Ascending aorta (tissue), 2 donors: ENCODE data around the gene NCKAP5. TPM values are rescaled to one million over a fixed set of nuclear protein-coding genes. Genes with fewer than 3 reads are reported as not detected.

Experiments used
- DNase-seq, 2 donors: peaks; one replicate each; pipeline ENCODE4 v3.0.0-alpha.2; 2019; ENCODE audit warnings: low spot score in 2 of 2
- H3K27ac ChIP-seq, 2 donors: fragments of 200-600 bp; sonication (generic); one replicate each; pipeline ENCODE4 v1.5.1; 2016 to 2017; ENCODE audit warnings: mild to moderate bottlenecking in 1 of 2
- H3K27me3 ChIP-seq: fragments of 200-600 bp; sonication (generic); one replicate; pipeline ENCODE4 v1.5.1; 2017
- H3K36me3 ChIP-seq, 2 donors: fragments of 200-600 bp; sonication (generic); one replicate each; pipeline ENCODE4 v1.5.1; 2016
- H3K4me1 ChIP-seq, 2 donors: fragments of 200-600 bp; sonication (generic); one replicate each; pipeline ENCODE4 v1.5.1; 2016 to 2017; ENCODE audit warnings: mild to moderate bottlenecking in 1 of 2
- H3K4me3 ChIP-seq, 2 donors: fragments of 200-600 bp; sonication (generic); one replicate each; pipeline ENCODE4 v1.5.1; 2016 to 2017; ENCODE audit warnings: mild to moderate bottlenecking in 1 of 2
- H3K9me3 ChIP-seq, 2 donors: fragments of 200-600 bp; sonication (generic); one replicate each; pipeline ENCODE4 v1.5.1; 2016
- intact Hi-C: fragments of 100-400 bp; cut with DNase I; formaldehyde crosslinking; loops from one replicate; pipeline ENCODE4 v1.15.1; 2023
- total RNA-seq: library from RNA; depleted of rRNA; stranded (reverse); fragments of >200 nt; gene quantifications from one replicate; pipeline ENCODE4 v1.1.0, GENCODE V29; 2016
- TF ChIP-seq, protein P1 (sequence below), 3 experiments: fragments of 200-600 bp in 2 of 3; fragments of 450-650 bp in 1 of 3; sonication (generic) in 2 of 3; IDR thresholded peaks; one replicate each; pipeline ENCODE4 v1.5.1; 2016 to 2019; ENCODE audit warnings: antibody characterized with exemption in 3 of 3, mild to moderate bottlenecking in 1 of 3, moderate library complexity in 1 of 3

Gene NCKAP5
- total RNA-seq, 1 donor from 2014 or later = 0.75 TPM

DNA sequence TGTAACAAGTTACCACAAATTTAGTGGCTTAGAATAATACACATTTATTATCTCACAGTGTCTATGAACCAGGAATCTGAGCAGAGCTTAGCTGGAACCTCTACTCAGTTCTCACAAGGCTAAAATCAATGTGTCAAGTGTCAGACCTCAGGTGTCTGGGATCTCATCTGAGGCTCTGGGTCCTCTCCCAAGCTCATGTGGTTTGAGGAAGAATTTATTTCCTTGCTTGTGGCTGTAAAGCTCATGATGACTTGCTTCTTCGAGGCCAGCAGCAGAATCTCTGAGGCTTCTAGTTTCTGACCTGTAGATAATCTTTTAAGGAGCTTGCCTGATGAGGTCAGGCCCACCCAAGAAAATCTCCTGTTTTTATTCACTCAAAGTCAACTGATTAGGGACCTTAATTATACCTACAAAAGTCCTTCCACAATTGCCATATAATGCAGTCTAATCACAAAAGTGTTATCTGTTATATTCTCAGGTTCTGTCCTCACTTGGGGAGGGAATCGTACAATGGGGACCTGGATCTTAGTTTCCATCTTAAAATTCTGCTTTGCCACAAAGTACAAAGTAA, 14.3 kb downstream of the NCKAP5 start:
- Histone ChIP-seq H3K27me3 (no peaks in the 10 kb centered on the region), H3K4me3 (no peak overlapping the region), H3K9me3 (no peaks in the 10 kb centered on the region), H3K27ac (no peak overlapping the region), H3K36me3 (no peaks in the 10 kb centered on the region), H3K4me1 (no peaks in the 10 kb centered on the region)
- intact Hi-C loops = no loop called here
- TF ChIP-seq, protein P1, sequence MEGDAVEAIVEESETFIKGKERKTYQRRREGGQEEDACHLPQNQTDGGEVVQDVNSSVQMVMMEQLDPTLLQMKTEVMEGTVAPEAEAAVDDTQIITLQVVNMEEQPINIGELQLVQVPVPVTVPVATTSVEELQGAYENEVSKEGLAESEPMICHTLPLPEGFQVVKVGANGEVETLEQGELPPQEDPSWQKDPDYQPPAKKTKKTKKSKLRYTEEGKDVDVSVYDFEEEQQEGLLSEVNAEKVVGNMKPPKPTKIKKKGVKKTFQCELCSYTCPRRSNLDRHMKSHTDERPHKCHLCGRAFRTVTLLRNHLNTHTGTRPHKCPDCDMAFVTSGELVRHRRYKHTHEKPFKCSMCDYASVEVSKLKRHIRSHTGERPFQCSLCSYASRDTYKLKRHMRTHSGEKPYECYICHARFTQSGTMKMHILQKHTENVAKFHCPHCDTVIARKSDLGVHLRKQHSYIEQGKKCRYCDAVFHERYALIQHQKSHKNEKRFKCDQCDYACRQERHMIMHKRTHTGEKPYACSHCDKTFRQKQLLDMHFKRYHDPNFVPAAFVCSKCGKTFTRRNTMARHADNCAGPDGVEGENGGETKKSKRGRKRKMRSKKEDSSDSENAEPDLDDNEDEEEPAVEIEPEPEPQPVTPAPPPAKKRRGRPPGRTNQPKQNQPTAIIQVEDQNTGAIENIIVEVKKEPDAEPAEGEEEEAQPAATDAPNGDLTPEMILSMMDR (IDR thresholded peaks at IDR 0.05) = no peak
- DNase-seq = no peak

DNA sequence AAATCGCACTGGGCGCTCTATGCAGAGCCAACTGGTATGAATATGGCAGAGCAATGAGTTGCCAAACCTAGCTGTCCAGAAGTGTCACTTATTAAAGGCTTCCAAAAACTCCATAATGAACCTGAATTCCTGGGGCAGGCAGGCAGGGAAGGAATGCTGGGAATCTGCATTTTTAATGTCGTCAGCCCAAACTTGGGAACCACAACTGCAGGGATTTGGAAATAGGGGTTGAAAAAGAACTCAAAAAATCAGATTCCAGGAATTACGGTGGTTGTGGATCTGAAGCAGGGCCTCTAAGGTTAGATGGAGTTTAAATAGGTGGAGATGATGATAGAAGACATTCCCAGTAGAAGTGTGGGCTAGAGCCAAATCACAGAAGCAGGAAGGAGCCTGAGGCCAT, 15.0 kb downstream of the NCKAP5 start:
- no peaks in the 10 kb centered on the region for H3K9me3 ChIP-seq
- no peak overlapping the region for H3K27ac ChIP-seq
- TF ChIP-seq, protein P1 (IDR thresholded peaks at IDR 0.05) = no peak
- DNase-seq = no peak
- no peak overlapping the region for H3K4me3 ChIP-seq
- no peaks in the 10 kb centered on the region for H3K27me3 ChIP-seq
- H3K4me1 ChIP-seq = no peaks in the 10 kb centered on the region
- intact Hi-C loops = no loop called here
- H3K36me3 ChIP-seq = no peaks in the 10 kb centered on the region

DNA sequence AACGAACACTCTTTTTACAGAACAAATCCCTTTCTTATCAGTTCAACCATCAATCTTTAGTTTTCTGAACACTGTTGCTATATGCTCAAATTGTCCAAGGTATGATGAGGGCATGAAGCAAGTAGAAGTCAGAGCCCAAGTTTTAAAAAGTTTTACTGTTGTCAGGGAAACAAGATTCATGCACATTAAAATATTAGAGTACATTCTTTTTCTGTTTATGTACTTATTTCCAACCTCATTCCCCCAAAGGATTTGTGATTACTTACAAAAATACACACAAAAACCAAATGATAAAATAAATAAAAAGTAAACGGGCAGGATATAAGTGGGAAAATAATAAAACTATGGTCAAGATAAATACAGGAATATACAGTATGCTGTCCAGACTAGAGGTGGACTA, 15.4 kb downstream of the NCKAP5 start:
- TF ChIP-seq, protein P1 (IDR thresholded peaks at IDR 0.05) = no peak
- Histone ChIP-seq H3K4me1 (no peaks in the 10 kb centered on the region), H3K27me3 (no peaks in the 10 kb centered on the region), H3K36me3 (no peaks in the 10 kb centered on the region), H3K9me3 (no peaks in the 10 kb centered on the region), H3K27ac (no peak overlapping the region), H3K4me3 (no peak overlapping the region)
- intact Hi-C loops = no loop called here
- DNase-seq = no peak

DNA sequence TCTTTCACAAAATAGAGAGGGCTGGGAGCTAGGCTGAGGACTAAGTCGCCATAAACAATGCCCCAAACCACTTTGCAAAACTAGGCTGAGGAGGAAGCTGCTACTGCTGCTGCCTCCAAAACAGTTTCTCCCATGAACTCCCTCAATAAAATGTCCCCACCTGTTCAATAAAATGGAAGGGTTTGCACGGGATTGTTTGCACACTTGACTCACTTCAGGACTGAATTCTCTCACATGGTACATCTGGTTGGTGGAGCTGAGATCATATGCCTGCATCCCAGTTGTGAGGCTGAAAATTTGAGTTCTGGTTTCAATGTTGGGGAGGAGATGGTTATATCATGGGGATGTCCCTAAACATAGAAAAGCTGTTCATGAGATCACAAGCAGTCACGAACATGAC, 26.5 kb downstream of the NCKAP5 start:
- H3K9me3 ChIP-seq = no peaks in the 10 kb centered on the region
- no peak overlapping the region for H3K4me3 ChIP-seq
- no peaks in the 10 kb centered on the region for H3K36me3 ChIP-seq
- no peak for DNase-seq
- H3K27me3 ChIP-seq = no peaks in the 10 kb centered on the region
- intact Hi-C loops = no loop called here
- TF ChIP-seq, protein P1 (IDR thresholded peaks at IDR 0.05) = no peak
- no peaks in the 10 kb centered on the region for H3K4me1 ChIP-seq
- H3K27ac ChIP-seq = no peak overlapping the region

GRCh38 chr2:133541376-133541775, 26.9 kb downstream of the NCKAP5 start:
- Histone ChIP-seq H3K9me3 (no peaks in the 10 kb centered on the region), H3K4me1 (no peaks in the 10 kb centered on the region), H3K4me3 (no peak overlapping the region), H3K36me3 (no peaks in the 10 kb centered on the region), H3K27ac (no peak overlapping the region), H3K27me3 (no peaks in the 10 kb centered on the region)
- intact Hi-C loops = no loop called here
- no peak for DNase-seq
- TF ChIP-seq, protein P1 (IDR thresholded peaks at IDR 0.05) = no peak

DNA sequence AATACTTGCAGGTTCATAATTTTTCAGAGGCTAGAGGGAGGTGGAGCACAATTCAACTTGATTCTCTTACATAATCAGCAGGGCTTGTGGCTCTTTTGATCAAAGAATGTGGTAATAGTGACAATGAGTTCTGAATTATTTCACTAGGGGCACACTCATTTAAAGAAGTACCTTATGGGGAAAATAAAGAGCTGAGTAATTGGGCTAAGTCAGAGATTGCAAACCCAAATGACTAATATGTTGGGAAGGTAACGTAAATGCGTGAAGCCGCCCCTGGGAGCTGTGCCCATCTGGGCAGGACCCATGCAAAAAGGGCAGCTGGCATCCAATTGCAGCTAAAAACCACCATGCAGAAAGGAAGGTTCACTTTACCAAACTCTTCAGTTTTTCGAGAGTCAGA, 35.3 kb downstream of the NCKAP5 start:
- Histone ChIP-seq H3K27me3 (no peaks in the 10 kb centered on the region), H3K9me3 (no peaks in the 10 kb centered on the region)
- intact Hi-C loops = no loop called here

More for the DNA sequence above, 35.3 kb downstream of the NCKAP5 start:
- Histone ChIP-seq H3K4me1 (no peaks in the 10 kb centered on the region), H3K4me3 (no peak overlapping the region), H3K27ac (no peak overlapping the region), H3K36me3 (no peaks in the 10 kb centered on the region)
- TF ChIP-seq, protein P1 (IDR thresholded peaks at IDR 0.05) = no peak
- DNase-seq = no peak
